NCI-H226 (cell line): ENCODE results near the gene CELSR3.

Experiments
- DNase-seq: peaks from one replicate; pipeline ENCODE4 v3.0.0-alpha.2; 2015

Gene CELSR3

DNA sequence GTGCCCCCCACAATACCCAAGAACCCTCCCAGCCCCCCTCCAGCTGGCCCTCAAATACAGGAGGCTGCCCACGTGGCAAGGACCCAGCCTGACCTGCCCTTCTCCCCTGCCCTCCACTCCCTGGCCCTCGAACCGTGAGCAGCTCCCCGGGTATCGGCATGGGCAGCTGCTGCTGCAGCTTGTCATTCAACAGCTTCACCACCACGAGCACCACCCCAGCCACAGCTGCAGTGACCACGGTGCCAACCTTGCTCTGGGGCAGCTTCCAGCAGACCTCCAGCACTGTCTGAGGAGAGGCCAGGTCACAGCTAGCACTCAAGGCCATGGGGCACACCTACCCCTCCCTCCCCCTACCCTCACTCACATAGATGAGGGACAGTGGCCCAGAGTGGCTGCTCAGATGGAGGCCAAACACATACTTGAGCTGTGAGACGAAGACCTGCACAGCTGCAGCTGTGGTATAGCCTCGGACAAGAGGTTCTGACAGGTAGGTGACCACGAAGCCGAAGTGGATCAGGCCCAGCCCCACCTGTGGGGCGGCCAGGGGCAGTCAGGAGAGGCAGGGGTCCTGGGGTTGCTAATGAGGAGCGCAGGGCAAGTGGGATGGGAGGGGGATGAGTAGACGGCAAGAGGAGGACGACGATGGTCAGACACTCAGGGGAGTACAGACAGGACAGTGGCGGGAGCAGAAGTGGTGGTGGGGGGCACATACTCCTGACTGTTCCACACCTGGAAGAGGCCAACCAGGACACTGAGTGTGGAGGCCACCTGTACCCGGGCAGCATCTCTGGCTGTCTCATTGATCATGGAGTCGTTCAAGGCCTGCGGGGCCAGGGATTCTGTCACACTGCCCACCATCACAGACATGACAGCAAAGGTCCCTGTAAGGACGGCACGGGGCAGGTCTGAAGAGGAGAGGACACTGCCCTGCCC is 30.9 kb downstream of the CELSR3 start:
- no peak for DNase-seq

DNA sequence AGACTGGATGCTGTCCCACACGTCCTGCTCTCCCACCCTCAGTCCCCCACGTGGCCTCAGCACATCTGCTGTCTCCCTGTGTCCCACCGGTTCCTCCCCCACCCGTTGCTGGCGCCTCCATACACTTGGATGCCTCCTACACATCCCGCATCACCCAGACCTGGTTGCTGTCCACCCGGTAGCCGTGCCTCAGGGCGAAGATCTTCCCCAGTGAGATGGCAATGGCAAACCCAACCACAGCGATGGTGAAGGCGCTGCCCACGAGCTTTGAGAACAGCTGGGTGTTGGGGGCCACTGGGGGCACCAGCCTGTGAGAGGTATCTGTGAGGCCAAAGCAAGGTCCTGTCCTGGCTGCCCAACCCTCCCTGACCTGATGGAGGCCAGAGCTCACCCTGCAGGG is 31.9 kb downstream of the CELSR3 start:
- no peak for DNase-seq

DNA sequence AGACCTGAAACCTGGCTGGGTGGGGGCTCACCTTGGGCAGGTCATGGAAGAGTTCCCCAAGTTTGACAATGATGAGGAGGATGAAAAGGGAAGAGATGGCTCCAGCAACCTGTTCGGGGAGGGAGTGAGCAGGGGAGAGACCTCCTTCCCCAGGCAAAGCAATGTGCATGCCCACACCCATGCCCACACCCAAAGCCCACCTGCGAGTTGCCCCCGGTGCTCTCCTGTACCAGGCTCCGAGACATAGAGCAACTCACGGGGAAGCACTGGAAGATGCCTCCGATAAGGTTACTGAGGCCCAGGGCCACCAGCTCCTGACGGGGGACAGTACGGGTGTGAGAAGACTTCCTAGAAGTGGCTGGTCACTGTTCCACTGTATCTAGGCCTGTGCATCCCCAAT is 32.3 kb downstream of the CELSR3 start:
- DNase-seq, result no peak

DNA sequence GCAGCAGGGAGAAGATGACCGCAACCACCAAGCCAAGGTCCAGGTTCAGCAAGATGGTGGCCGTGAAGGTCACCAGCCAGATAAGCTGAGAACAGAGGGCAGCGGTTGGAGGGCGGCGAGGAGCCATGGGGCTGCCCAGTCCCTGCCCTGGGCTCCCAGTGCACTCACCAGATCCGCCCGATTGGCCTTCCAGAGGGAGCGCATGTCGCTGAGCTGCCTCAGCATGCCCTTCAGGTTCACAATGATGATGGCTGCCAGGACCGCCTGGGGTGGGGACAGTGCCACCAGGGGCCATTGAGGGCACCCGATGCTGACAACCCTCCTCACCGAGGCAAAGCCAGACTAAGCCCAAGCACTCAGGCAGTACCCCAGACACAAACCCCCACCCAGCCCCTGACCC is 32.8 kb downstream of the CELSR3 start:
- no peak for DNase-seq

DNA sequence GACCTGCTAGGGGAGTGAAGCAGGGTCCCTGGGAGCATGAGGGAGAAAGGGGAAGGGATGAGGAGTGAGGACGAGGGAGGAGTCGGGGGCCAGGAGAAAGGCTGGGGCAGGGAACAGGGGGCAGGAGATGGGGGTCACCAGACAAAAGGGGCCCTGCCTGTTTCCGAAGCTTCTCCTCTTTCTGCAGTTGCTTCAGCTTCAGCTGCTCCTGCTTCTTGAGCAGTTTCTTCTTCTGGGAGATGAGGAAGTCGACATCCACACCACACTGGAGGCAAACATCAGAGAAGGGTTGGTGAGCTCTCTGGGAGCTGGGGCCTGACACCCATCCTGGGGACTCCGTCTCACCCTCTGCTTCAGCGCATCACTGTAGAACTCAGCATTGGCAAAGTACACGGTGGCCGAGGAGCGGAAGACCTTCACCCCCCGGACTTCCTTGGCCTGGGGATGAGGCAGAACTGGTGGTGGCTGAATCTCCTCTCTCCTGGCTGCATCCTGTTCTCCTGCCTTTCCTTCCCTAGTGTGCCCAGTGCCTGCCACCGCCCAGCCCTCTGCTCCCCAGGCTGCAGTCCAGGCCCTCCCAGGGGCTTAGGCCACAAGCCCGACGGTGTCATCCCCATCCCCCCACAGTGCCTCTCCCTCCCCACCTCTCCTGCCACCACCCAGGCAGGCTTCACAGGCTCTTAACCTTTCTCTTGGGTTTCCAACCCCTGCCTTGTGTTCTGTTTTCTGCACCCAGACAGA is 34.2 kb downstream of the CELSR3 start:
- no peak for DNase-seq

DNA sequence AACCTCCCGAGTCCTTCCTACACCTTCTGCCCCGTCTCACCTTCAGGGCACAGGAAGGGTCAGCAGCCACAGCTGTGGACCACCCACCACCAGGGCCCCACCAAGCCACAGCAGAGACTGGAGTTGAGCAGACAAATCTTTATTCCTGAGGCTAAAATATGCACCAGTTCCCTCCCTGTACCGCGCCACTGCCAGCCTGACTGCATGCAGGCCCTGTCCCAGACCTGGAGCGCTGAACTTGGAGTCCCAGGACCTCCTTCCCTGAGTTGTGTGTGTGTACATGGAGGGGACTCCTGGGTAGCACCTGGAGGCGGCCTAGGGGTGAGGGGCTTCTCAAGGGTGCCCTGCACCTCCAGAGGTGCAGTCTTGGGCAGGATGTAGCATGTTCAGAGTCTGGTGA is 37.1 kb downstream of the CELSR3 start:
- DNase-seq, result no peak

DNA sequence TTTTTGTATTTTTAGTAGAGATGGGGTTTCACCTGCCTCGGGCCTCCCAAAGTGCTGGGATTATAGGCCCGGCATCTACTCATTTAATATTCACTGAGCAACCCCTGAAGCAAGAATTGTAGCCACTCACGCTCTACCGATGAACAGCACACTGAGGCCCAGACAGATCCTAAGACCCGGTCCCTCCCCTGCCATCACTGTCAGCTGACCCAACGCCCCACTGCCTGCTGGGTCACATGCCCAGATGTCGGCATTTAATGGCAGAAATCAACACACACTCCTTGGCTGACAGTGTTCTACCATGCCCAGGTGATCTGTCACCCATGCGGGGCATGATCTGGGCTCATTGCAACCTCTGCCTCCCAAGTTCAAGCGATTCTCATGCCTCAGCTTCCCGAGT is 37.9 kb downstream of the CELSR3 start:
- no peak for DNase-seq

DNA sequence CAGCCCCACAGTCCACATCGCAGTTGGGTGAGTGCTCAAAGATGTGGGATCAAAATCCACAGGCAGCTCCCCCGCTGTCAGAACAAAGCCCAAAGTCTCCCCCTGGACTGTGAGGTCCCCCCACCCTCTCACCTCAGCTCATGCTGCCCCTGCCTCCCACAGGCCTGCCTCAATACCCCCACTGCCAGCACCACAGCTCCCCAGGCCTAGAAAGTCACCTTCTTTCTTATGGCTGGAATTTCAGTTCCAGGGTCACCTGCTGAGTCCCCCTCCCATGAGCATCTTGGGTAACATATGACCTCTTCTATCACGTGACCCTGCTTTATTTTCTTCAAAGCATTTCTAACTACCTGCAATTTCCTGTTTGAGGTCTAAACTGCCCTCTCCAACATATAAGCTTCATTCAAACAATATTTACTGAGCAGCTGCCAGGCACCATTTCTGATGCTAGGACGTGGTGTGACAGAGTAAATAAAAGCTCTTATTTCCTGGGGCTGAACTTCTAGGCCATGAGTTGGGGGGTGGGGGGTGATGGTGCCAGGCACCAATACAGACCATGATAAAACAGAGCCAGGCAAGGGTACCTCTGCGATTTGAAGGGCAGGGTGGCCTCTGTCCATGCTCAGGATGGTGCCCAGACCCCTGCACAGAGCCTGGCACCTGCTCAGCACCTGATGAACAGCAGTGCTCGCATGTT is 38.7 kb downstream of the CELSR3 start:
- DNase-seq, result no peak

DNA sequence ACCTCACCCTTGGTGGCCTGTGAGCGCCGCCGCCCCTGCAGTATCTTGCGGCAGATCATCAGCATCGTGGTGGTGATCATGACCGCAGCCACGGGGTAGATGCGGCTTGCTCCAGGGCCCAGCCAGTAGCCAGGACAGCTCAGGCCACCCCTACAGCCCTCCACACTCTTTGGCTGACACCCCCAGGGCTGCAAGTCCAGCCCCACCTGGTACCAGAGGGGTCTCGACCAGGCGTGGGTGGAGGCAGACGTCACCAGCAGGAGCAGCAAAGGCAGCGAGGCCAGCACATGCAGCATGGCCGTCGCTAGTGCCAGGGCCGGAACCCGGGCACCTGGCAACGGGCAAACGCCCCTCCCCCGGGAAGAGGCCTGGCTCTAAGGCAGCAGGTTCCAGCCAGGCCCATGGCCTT is 41.2 kb downstream of the CELSR3 start, which contains the start of gene TMEM89:
TSS of gene TMEM89 (minus strand) at position 309 of the 409 bp plus-strand sequence. CDS start at position 296, 13 bp downstream.
- no peak for DNase-seq

DNA sequence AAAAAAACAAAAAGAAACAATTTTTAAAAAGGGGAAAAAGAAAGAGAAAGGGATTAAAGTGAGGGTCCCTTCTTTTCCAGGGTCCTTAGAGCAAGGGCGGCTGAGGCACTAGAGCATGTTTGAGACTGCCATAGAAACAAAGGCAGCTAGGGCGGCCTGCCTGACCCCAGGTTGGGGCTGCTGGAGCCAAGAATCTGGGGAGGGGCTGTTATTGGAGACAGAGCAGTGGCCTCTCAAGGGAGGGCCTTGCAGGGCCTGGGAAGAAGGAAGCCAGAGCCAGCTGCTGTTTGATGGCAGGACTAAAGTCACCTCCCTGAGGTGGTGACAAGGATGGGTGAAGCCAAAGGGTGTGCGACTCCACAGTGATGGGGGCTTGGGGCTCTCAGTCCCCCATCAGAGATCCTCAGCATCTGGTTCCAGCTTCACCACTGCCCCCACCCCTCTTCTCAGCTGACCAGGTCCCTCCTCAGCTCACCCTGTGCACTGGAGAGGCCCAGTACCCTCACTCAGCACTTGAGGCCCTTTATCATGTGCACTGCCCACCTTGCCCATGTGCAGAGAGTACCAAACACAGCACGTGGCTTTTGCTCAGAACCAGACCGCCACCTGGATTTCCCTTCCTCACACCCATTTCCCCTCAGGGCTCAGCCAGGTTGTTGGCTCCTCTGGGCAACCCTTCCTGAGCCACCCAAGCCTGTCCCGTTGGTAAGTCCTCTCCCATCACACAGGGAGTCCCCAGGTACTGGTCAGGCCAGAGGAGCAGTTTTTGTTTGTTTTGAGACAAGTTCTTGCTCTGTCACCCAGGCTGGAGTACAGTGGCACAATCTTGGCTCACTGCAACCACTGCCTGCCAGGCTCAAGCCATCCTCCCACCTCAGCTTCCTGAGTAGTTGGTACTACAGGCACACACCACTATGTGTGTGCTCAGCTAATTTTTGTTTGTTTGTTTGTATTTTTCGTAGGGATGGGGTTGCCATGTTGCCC is 42.9 kb downstream of the CELSR3 start:
- DNase-seq, result no peak

DNA sequence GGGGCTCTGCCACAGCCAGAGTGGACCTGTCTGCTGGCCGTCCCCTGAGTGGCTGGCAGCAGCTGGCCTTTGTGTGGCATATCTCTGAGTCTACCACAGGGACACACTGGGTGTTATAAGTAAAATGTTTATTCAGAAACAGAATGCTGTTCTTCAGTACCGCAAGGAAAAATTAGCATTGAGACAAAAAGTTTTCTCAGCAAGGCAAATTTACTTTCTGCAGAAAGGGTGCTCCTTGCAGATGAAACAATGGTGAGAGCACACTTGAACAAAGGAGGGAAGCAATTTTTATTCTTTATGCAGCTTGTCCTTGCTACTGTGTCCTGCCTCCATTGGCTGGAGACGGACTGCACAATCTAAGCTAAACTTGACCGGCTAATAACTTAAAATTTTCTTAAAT is 45.1 kb downstream of the CELSR3 start:
- no peak for DNase-seq

DNA sequence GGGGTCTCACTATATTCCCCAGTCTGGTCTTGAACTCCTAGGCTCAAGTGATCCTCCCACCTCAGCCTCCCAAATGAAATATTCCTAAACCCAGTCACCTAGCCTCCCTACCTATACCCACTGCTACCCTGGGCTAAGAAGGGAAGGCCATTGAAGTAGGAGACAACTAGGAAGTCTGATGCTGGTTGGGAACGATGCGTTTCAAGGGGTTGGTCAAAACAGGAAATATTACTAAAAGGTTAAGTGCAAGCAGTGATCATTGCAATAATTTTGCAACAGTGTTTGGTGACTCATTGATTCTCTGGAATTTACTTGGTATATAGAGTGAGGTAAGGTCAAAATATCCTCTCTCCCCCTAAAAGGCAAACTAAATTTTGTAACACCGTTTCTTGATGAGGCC is 48.6 kb downstream of the CELSR3 start:
- DNase-seq, result peak; percentile 29

DNA sequence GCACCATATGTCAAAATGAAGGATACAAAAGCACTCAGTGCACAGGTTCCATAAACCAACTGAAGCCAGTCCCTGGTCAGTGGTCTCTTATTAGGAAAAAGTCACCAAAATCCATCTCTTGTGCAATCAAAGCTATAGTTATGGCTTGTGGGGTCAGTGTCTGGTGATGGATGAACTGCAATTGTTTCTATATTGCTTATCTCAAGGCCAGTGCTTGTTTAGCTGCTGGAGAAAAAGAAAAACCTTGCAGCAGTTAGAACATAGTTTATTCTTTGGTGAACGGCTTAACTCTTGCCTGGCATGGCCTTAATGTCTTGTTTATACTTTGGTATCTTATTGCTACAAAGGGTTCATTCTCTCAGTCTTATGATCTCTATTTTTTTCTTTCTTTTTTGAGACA is 50.4 kb downstream of the CELSR3 start:
- DNase-seq, result no peak

DNA sequence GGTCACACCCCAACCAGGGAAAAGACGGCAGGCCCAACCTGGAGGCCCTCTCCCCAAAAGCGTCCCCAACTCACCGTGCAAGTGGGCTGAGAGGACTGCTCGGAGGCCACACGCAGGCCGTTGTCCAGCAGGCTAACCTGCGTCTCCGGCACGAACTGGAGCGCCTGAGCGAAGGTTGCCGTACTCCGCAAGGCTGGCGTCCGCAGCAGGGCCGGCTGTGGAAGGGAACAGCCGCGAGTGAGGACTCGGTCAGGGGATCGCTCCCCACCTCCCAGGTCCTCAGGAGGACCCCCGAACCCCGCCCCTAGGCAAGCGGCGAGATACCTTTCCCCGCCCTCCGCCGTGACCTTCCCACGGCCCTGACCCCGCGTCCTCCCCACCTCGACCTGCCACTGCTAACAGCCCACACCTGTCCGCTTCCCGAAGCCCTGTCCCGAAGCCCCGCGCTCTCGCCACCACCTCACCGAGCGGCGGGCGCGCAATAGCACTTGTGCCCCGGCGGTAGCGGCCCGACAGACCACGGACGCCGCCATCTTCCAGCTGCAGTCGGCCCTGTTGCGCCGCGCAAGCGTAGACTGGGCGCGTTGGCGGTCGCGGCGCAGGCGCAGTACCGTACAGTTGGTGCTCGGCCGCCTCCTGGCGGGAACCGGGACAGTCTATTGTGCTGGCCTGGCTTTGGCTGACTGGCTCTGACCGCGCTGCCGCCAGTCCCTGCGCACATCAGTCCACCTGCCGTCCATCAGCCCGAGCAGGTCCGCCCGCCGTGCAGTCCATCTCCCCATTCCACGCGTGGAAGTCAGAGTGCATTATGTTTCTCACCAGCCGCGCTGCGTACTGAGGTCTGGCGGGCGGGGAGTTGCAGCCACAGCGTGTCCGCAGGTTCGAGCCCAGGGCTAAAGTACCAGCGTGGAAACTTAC is 53.3 kb downstream of the CELSR3 start, which contains the start of gene UQCRC1:
TSS of gene UQCRC1 (minus strand) at position 559 of the 918 bp plus-strand sequence. CDS start at position 533, 26 bp downstream.
- DNase-seq, result peak; percentile 87

DNA sequence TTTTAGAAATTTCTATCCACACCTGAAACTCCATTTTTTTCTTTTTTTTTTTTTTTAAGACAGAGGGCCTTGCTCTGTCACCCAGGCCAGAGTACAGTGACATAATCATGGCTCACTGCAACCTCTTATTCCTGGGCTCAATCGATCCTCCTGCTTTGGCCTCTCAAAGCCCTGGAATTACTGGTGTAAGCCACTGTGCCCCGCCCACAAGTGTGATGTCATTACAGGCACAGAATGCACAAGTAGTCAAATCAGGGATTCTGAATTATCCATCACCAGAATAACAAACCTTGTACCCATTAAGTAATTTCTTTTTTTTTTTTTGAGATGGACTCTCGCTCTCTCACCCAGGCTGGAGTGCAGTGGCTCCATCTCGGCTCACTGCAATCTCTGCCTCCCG is 55.2 kb downstream of the CELSR3 start:
- DNase-seq, result no peak

DNA sequence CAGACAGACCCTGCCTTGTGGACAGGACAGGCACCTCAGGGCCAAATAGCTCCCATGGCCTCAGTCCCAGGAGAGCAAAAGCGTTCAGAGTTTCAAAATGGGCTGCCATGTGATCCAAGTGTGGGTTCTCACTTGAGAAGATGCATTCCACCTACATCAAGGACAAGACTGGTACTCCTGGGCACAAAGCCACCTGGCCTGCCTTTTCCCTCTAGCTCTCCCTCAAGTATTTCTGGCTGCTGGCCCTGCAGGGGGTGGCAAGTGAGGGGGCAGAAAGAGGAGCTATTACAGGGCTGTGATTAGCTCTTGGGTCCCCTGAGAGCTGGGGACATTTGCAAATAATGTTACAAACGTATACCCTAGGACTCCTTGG is 61.1 kb downstream of the CELSR3 start:
- DNase-seq, result no peak

DNA sequence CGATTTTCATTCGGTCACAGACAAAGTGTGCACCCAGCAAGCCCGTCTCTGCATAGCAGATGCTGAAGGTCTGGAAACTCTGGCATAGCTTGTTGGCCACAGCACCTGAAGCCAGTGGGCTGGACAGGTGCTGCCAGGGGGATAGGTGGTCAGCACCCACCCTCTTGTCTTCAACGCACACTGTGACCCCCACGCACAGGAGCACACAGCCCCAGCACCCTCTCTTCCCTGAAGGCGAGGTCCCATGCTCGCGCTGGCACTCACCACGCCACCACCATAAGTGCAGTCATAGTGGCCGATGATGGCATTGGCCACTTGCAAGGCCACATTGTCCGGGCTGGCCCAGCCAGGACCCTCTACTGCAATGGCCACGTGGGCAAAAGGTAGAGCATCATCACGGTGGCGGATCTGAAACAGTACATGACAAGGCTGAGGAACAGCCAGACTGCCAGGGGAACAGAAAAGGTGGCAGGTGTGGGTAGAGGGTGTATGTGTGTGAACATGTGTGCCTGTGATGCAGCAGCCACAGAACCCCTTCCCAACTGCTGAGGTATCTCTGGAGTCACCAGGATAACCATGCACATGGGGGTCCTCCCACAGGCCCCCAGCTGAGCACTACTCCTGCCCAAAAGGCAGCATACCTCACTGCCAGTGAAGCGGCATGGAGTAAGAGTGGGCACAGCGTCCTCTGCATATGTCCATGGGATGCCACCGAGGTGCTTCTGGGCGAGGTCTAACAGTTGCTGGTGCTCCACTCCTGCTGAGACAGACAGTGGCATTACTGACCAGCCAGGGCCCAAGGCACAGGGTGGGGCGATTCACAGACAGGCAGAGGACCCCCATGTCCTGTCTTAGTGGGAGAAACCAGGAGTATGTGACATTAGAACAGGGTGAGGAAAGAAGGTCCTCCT is 61.7 kb downstream of the CELSR3 start:
- no peak for DNase-seq

DNA sequence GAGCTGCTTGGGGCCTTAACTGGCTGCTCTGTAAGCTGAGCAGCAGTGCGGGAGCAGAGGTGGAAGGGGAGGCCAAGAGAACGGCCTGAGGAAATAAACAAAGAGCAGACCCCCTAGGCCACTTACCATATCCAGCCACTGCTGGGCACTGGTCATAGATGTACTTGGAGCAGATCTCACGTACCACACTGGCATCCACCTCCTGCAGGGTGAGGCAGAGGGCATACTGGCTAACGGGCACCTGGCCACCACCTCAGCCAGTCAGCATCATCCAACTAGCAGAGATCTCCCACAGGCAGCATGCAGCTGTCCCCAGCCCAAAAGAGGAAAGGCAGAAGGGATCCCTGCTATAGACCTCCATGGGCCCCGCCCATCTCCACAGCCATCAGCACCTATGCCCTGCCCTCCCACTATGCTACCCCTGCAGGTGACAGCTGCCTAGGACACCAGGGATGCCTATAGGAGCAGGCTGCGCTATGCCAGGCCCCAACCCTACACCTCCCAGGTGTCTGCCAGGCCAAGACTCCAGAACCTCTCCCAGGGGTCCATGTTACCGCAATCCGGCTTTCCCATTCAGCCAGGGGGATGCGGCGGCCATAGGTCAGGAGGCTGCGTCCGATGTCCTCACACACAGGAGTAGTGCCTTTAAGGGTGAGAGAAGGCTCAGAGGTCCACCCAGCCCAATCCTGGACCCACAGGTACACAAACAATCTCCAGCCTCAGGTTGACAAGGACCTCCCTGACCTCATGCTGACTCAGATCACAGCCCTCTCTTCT is 63.0 kb downstream of the CELSR3 start:
- no peak for DNase-seq

DNA sequence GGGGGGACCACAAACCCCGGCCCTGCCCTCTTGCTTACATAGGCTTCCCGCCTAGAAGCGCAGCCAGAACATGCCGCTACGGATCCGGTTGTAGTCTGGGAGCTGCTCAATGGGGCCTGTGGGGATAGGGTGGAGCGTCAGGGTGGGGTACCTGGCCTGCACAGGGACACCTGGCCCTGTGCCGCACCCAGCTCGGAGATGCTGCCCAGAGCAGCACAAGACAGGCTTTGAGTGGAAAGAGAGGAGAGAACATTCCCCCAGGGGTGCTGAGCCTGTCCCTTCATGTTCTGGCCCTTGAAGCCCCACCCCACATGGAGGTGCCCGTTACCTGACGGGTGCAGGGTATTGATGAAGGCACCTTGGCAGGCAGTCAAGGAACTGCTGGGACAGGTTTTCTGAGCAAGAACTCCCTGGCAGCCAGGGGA is 63.6 kb downstream of the CELSR3 start:
- DNase-seq, result no peak
